Liver (tissue), 3 donors: Measurements from ENCODE around the gene SMOC1.

Source experiments
- GABPA ChIP-seq, 2 donors: IDR thresholded peaks in 1 of 2; conservative IDR thresholded peaks in 1 of 2; 2 replicates each; pipeline ENCODE4 v1.6.1; 2016; ENCODE audit warnings: antibody characterized with exemption in 2 of 2, mild to moderate bottlenecking in 1 of 2, moderate library complexity in 1 of 2
- HNF4G ChIP-seq: IDR thresholded peaks from 2 replicates; pipeline ENCODE4 v1.6.1; 2016; ENCODE audit warnings: antibody characterized with exemption
- JUND ChIP-seq, 2 donors: IDR thresholded peaks; 2 replicates each; pipeline ENCODE4 v1.6.1; 2016; ENCODE audit warnings: antibody characterized with exemption in 2 of 2
- RAD21 ChIP-seq, 2 donors: IDR thresholded peaks; 2 replicates each; pipeline ENCODE4 v1.6.1; 2016; ENCODE audit warnings: antibody characterized with exemption in 2 of 2, mild to moderate bottlenecking in 2 of 2
- RXRA ChIP-seq, 2 donors: IDR thresholded peaks; 2 replicates each; pipeline ENCODE4 v1.6.1; 2017 to 2018; ENCODE audit warnings: antibody characterized with exemption in 2 of 2, mild to moderate bottlenecking in 1 of 2
- SP1 ChIP-seq: IDR thresholded peaks from 2 replicates; pipeline ENCODE4 v1.6.1; 2018; ENCODE audit warnings: antibody characterized with exemption, mild to moderate bottlenecking
- TAF1 ChIP-seq: conservative IDR thresholded peaks from 2 replicates; pipeline ENCODE4 v1.6.1; 2016; ENCODE audit warnings: antibody characterized with exemption, mild to moderate bottlenecking
- YY1 ChIP-seq: IDR thresholded peaks from 2 replicates; pipeline ENCODE4 v1.6.1; 2016; ENCODE audit warnings: antibody characterized with exemption, mild to moderate bottlenecking
- TF ChIP-seq, protein P1 (sequence below): fragments of 150-350 bp; IDR thresholded peaks from 2 replicates; pipeline ENCODE4 v1.5.1; 2017; ENCODE audit warnings: improper control_type of control experiment, low read depth, low read length; ENCODE audit not compliant: missing input control
- TF ChIP-seq, protein P2 (sequence below): IDR thresholded peaks from 2 replicates; pipeline ENCODE4 v1.6.1; 2016; ENCODE audit warnings: antibody characterized with exemption, mild to moderate bottlenecking
- TF ChIP-seq, protein P3 (sequence below): IDR thresholded peaks from 2 replicates; pipeline ENCODE4 v1.6.1; 2016; ENCODE audit warnings: antibody characterized with exemption
- TF ChIP-seq, protein P4 (sequence below): IDR thresholded peaks from 2 replicates; pipeline ENCODE4 v1.6.1; 2016; ENCODE audit warnings: antibody characterized with exemption
- donor health status: healthy.
- donor health status: healthy.

DNA sequence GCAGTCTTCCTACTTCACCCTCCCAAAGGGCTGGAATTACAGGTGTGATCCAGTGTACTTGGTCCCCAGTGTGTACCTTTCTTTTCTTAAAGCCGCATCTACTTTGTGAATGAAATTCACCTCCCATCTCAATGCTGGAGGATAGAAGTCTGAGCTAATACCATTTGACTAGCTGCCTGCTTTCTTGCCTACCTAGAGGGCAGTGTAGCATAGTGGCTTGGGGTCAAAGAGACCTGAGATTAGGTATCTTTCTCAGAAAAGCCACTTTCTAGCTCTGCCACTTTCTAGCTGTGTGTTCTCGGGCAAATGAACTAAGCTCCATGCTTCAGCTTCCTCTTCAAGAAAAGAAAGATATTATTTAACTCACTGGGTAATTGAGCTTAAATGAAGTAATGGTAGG is 16.9 kb downstream of the SMOC1 start:
- TF ChIP-seq JUND (IDR thresholded peaks at IDR 0.05) (no peak), RAD21 (IDR thresholded peaks at IDR 0.05) (no peak), TAF1 (no peak), YY1 (no peak), RXRA (IDR thresholded peaks at IDR 0.05) (no peak), SP1 (no peak), GABPA (IDR thresholded peaks at IDR 0.05 in 1 of 2, conservative IDR thresholded peaks at IDR 0.05 in 1 of 2) (no peak), HNF4G (no peak)
- TF ChIP-seq, protein P1, sequence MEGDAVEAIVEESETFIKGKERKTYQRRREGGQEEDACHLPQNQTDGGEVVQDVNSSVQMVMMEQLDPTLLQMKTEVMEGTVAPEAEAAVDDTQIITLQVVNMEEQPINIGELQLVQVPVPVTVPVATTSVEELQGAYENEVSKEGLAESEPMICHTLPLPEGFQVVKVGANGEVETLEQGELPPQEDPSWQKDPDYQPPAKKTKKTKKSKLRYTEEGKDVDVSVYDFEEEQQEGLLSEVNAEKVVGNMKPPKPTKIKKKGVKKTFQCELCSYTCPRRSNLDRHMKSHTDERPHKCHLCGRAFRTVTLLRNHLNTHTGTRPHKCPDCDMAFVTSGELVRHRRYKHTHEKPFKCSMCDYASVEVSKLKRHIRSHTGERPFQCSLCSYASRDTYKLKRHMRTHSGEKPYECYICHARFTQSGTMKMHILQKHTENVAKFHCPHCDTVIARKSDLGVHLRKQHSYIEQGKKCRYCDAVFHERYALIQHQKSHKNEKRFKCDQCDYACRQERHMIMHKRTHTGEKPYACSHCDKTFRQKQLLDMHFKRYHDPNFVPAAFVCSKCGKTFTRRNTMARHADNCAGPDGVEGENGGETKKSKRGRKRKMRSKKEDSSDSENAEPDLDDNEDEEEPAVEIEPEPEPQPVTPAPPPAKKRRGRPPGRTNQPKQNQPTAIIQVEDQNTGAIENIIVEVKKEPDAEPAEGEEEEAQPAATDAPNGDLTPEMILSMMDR, result no peak
- TF ChIP-seq, protein P2, sequence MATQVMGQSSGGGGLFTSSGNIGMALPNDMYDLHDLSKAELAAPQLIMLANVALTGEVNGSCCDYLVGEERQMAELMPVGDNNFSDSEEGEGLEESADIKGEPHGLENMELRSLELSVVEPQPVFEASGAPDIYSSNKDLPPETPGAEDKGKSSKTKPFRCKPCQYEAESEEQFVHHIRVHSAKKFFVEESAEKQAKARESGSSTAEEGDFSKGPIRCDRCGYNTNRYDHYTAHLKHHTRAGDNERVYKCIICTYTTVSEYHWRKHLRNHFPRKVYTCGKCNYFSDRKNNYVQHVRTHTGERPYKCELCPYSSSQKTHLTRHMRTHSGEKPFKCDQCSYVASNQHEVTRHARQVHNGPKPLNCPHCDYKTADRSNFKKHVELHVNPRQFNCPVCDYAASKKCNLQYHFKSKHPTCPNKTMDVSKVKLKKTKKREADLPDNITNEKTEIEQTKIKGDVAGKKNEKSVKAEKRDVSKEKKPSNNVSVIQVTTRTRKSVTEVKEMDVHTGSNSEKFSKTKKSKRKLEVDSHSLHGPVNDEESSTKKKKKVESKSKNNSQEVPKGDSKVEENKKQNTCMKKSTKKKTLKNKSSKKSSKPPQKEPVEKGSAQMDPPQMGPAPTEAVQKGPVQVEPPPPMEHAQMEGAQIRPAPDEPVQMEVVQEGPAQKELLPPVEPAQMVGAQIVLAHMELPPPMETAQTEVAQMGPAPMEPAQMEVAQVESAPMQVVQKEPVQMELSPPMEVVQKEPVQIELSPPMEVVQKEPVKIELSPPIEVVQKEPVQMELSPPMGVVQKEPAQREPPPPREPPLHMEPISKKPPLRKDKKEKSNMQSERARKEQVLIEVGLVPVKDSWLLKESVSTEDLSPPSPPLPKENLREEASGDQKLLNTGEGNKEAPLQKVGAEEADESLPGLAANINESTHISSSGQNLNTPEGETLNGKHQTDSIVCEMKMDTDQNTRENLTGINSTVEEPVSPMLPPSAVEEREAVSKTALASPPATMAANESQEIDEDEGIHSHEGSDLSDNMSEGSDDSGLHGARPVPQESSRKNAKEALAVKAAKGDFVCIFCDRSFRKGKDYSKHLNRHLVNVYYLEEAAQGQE, result no peak
- TF ChIP-seq, protein P3, sequence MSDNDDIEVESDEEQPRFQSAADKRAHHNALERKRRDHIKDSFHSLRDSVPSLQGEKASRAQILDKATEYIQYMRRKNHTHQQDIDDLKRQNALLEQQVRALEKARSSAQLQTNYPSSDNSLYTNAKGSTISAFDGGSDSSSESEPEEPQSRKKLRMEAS, result no peak
- TF ChIP-seq, protein P4, sequence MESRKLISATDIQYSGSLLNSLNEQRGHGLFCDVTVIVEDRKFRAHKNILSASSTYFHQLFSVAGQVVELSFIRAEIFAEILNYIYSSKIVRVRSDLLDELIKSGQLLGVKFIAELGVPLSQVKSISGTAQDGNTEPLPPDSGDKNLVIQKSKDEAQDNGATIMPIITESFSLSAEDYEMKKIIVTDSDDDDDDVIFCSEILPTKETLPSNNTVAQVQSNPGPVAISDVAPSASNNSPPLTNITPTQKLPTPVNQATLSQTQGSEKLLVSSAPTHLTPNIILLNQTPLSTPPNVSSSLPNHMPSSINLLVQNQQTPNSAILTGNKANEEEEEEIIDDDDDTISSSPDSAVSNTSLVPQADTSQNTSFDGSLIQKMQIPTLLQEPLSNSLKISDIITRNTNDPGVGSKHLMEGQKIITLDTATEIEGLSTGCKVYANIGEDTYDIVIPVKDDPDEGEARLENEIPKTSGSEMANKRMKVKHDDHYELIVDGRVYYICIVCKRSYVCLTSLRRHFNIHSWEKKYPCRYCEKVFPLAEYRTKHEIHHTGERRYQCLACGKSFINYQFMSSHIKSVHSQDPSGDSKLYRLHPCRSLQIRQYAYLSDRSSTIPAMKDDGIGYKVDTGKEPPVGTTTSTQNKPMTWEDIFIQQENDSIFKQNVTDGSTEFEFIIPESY, result no peak
